PC-3 (cell line): ENCODE measurements around the gene AP2M1.

ENCODE experiments used
- CTCF ChIP-seq: fragments of 300-600 bp; sonication (generic); conservative IDR thresholded peaks from 2 replicates; pipeline ENCODE4 v1.5.1; 2017; ENCODE audit warnings: antibody characterized with exemption, low read depth, mild to moderate bottlenecking, low read length
- EZH2 ChIP-seq: fragments of 300-600 bp; sonication (generic); IDR thresholded peaks from one replicate; pipeline ENCODE4 v1.6.1; 2017; ENCODE audit warnings: antibody characterized with exemption, mild to moderate bottlenecking, low read length; ENCODE audit not compliant: unreplicated experiment

- TF ChIP-seq CTCF (no peak), EZH2 (no peak)
Observed at GRCh38 chr3:184169896-184170875, 4.5 kb upstream of the AP2M1 start.
